ENCODE results near the gene DNHD1.

DNA sequence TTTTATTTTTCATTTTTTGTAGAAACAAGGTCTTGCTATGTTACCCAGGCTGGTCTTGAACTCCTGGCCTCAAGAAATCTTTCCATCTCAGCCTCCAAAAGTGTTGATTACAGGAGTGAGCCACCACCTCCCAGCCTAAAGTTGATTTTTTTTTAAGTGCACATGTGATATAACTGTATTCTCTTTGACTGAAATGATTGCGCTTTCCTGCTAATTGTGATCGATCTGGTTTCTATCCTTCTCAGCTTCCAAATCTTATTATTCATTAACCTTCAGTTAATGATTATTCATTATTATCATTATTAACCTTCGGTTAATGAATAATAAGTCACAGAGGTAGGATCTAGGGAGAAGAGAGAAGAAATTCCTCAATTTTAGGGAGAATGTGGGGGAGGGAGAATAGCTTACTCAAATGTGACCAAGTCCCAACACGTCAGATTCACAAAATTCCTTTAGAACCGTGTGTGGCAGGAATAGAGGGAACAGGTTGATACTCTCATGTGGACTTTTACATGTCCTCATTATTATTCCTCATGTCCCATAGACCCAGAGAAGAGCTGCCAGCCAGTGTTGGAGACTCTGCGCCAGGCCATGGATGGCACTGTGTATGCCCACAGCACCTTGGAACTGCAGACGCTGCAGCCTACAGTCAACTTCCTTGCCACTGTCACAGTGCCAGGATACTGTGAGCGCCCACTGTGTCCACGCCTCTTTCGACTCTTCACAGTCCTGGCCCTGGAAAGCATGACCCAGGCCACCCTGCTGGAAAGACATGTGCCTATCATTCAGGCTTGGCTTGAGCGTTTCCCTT, 59.3 kb downstream of the DNHD1 start:
- TF ChIP-seq, protein P1, sequence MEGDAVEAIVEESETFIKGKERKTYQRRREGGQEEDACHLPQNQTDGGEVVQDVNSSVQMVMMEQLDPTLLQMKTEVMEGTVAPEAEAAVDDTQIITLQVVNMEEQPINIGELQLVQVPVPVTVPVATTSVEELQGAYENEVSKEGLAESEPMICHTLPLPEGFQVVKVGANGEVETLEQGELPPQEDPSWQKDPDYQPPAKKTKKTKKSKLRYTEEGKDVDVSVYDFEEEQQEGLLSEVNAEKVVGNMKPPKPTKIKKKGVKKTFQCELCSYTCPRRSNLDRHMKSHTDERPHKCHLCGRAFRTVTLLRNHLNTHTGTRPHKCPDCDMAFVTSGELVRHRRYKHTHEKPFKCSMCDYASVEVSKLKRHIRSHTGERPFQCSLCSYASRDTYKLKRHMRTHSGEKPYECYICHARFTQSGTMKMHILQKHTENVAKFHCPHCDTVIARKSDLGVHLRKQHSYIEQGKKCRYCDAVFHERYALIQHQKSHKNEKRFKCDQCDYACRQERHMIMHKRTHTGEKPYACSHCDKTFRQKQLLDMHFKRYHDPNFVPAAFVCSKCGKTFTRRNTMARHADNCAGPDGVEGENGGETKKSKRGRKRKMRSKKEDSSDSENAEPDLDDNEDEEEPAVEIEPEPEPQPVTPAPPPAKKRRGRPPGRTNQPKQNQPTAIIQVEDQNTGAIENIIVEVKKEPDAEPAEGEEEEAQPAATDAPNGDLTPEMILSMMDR (IDR thresholded peaks at IDR 0.05): no peak
- no peak for TF ChIP-seq EZH2 (IDR thresholded peaks at IDR 0.05)
- TF ChIP-seq EZH2phosphoT487 (IDR thresholded peaks at IDR 0.05): no peak

Measured in neural progenitor cell (in vitro differentiated cells).